Upper lobe of right lung (tissue), 1 donor: ENCODE measurements around the gene GABARAP. TPM values are rescaled to one million over a fixed set of nuclear protein-coding genes. Genes with fewer than 3 reads are reported as not detected.

Experiments
- ATAC-seq: fragments of 200-7000 bp; cut with Tn5 transposase; one replicate; pipeline ENCODE4 v1.9.1; 2020; ENCODE audit warnings: mild to moderate bottlenecking, moderate library complexity
- DNase-seq: peaks from one replicate; pipeline ENCODE4 v3.0.0-alpha.2; 2020
- H3K27ac ChIP-seq: fragments of 200-600 bp; one replicate; pipeline ENCODE4 v1.8.0; 2022
- H3K27me3 ChIP-seq: fragments of 200-600 bp; one replicate; pipeline ENCODE4 v1.8.0; 2022; ENCODE audit warnings: mild to moderate bottlenecking
- H3K36me3 ChIP-seq: fragments of 200-600 bp; one replicate; pipeline ENCODE4 v1.8.0; 2022
- H3K4me1 ChIP-seq: fragments of 200-600 bp; one replicate; pipeline ENCODE4 v1.8.0; 2022
- H3K4me3 ChIP-seq: fragments of 200-600 bp; one replicate; pipeline ENCODE4 v1.8.0; 2022; ENCODE audit warnings: mild to moderate bottlenecking
- H3K9me3 ChIP-seq: fragments of 200-600 bp; one replicate; pipeline ENCODE4 v1.8.0; 2022
- CTCF ChIP-seq: fragments of 200-600 bp; IDR thresholded peaks from one replicate; pipeline ENCODE4 v1.8.0; 2022; ENCODE audit warnings: antibody characterized with exemption
- intact Hi-C: fragments of 100-400 bp; cut with DNase I; formaldehyde crosslinking; loops from one replicate; pipeline ENCODE4 v1.11.0; 2022
- total RNA-seq: library from RNA; stranded (reverse); fragmentation: NEBNext Ultra II Directional; extraction: Animal tissue kit (Norgen Biotek cat#: 25700); gene quantifications from one replicate; pipeline ENCODE4 v1.2.1, GENCODE V29; 2021
- donor health status: DM: no; HTN: yes; CAD: no; lungs with severe emphysema.

The GABARAP gene
- total RNA-seq, 1 donor from 2014 or later: 547 TPM

GRCh38 chr17:7262192-7262934 lies 20.1 kb upstream of the GABARAP start, which contains the start of gene CLDN7:
TSS of gene CLDN7 (minus strand) at chr17:7262478. CDS start at chr17:7262043, 435 bp downstream.
- Histone ChIP-seq H3K36me3 (peaks cover 17% of the 10 kb centered on the region), H3K9me3 (no peaks in the 10 kb centered on the region), H3K4me1 (peaks cover 25% of the 10 kb centered on the region), H3K4me3 (peak within 1 kb of the TSS; percentile 68), H3K27me3 (peaks cover 4% of the 10 kb centered on the region), H3K27ac (peak within 1 kb of the TSS; percentile 91)
- DNase-seq (peak; percentile 95), ATAC-seq (peak; percentile 80)
- no peak for TF ChIP-seq CTCF
- intact Hi-C loops: no loop called here

GRCh38 chr17:7261379-7262191 lies 19.3 kb upstream of the GABARAP start:
- DNase-seq (peak; percentile 79), ATAC-seq (peak; percentile 21)
- peak overlapping the region; percentile 91 for H3K27ac ChIP-seq
- peak overlapping the region; percentile 68 for H3K4me3 ChIP-seq
- no peaks in the 10 kb centered on the region for H3K9me3 ChIP-seq
- intact Hi-C loops: no loop called here
- peaks cover 23% of the 10 kb centered on the region for H3K36me3 ChIP-seq
- H3K4me1 ChIP-seq: peaks cover 25% of the 10 kb centered on the region
- TF ChIP-seq CTCF: no peak
- H3K27me3 ChIP-seq: peaks cover 4% of the 10 kb centered on the region

- no peak for TF ChIP-seq CTCF
- H3K36me3 ChIP-seq: peaks cover 31% of the 10 kb centered on the region
- DNase-seq (peak; percentile 93), ATAC-seq (peak; percentile 74)
- H3K9me3 ChIP-seq: no peaks in the 10 kb centered on the region
- H3K27me3 ChIP-seq: peaks cover 4% of the 10 kb centered on the region
- peaks cover 25% of the 10 kb centered on the region for H3K4me1 ChIP-seq
- peak overlapping the region; percentile 91 for H3K27ac ChIP-seq
- peak overlapping the region; percentile 68 for H3K4me3 ChIP-seq
- intact Hi-C loops: no loop called here
Observed at GRCh38 chr17:7260651-7261378, 18.6 kb upstream of the GABARAP start.

GRCh38 chr17:7260151-7260550 lies 17.9 kb upstream of the GABARAP start:
- H3K9me3 ChIP-seq: no peaks in the 10 kb centered on the region
- no peak for ATAC-seq
- intact Hi-C loops: no loop called here
- peak overlapping the region; percentile 91 for H3K27ac ChIP-seq
- no peak for DNase-seq
- peak overlapping the region; percentile 68 for H3K4me3 ChIP-seq
- H3K36me3 ChIP-seq: peaks cover 38% of the 10 kb centered on the region
- no peak for TF ChIP-seq CTCF
- peaks cover 25% of the 10 kb centered on the region for H3K4me1 ChIP-seq
- H3K27me3 ChIP-seq: peaks cover 4% of the 10 kb centered on the region

GRCh38 chr17:7259555-7259889 lies 17.3 kb upstream of the GABARAP start:
- H3K27ac ChIP-seq: no peak overlapping the region
- H3K9me3 ChIP-seq: no peaks in the 10 kb centered on the region
- H3K27me3 ChIP-seq: peaks cover 4% of the 10 kb centered on the region
- no peak overlapping the region for H3K4me3 ChIP-seq
- H3K36me3 ChIP-seq: peaks cover 44% of the 10 kb centered on the region
- intact Hi-C loops: no loop called here
- peaks cover 25% of the 10 kb centered on the region for H3K4me1 ChIP-seq
- no peak for TF ChIP-seq CTCF
- no peak for DNase-seq
- ATAC-seq: no peak
